GM12892 (cell line): Measurements from ENCODE around the gene TSPAN4. TPM values are rescaled to one million over a fixed set of nuclear protein-coding genes. Genes with fewer than 3 reads are reported as not detected.

ENCODE experiments used
- DNase-seq: peaks from one replicate; pipeline ENCODE4 v3.0.0; 2011; ENCODE audit not compliant: insufficient read length
- FAIRE-seq: peaks from 2 replicates; lab custom pipeline; 2011; peaks lifted over from hg19 to GRCh38; lab: Jason Lieb, UNC
- POLR2A ChIP-seq: IDR thresholded peaks from 2 replicates; pipeline ENCODE4 v1.6.1; 2011; ENCODE audit warnings: low read depth, low read length, control low read depth
- POLR2AphosphoS5 ChIP-seq: IDR thresholded peaks from 2 replicates; pipeline ENCODE4 v1.6.1; 2011; ENCODE audit warnings: low read depth, low read length, control low read depth
- TAF1 ChIP-seq: IDR thresholded peaks from 2 replicates; pipeline ENCODE4 v1.6.1; 2011; ENCODE audit warnings: low read depth, mild to moderate bottlenecking, control low read depth, low read length, borderline replicate concordance
- polyA plus RNA-seq: library from polyadenylated mRNA; unstranded; fragments of >200 nt; gene quantifications from one replicate; pipeline ENCODE4 v1.2.1, GENCODE V29; 2012; ENCODE audit warnings: missing spikeins, inconsistent platforms; ENCODE audit not compliant: missing spikeins

The TSPAN4 gene, protein sequence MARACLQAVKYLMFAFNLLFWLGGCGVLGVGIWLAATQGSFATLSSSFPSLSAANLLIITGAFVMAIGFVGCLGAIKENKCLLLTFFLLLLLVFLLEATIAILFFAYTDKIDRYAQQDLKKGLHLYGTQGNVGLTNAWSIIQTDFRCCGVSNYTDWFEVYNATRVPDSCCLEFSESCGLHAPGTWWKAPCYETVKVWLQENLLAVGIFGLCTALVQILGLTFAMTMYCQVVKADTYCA
- polyA plus RNA-seq = 3.3 TPM

DNA sequence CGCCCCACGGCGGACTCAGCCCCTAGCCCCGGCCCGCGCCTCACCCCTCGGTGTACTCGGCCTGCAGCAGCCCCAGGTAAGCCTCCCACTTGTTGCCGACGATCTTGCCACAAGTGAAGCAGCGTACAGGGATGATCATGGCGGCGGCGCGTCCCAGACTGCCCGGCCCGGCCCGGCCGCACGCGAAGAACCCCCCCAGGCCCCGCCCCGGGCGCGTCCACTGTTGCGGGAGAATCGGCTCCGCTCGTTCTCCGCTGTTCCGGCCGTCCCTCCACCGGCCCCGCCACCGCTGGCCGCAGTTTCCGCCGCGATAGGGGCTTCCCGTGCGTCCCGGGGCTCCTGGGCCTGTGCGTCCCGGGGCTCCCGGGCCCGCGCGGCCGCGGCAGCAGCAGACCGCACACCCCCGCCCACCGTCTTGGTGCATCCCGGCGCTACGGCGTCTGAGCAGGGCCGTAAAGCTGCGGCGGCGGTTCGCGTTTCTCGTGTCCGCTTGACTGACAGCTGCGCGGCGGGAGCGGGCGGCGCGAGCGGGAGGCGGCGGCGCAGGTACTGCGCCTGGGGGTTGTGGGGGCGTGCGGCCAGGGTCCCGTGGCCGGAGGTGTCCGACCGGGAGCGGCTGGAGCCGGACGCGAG is at the start of gene TSPAN4, which contains the start of gene POLR2L:
TSS of gene TSPAN4 (plus strand) at position 483 of the 633 bp plus-strand sequence. CDS start 7,453 bp downstream, outside the sequence.
TSS of gene POLR2L (minus strand) at position 160 of the 633 bp plus-strand sequence. CDS start at position 139, 21 bp downstream.
- DNase-seq (peak; percentile 97), FAIRE-seq (peak; percentile 100)
- TF ChIP-seq POLR2A = peak; percentile 99
- peak; percentile 97 for TF ChIP-seq TAF1
- TF ChIP-seq POLR2AphosphoS5 = peak; percentile 99

DNA sequence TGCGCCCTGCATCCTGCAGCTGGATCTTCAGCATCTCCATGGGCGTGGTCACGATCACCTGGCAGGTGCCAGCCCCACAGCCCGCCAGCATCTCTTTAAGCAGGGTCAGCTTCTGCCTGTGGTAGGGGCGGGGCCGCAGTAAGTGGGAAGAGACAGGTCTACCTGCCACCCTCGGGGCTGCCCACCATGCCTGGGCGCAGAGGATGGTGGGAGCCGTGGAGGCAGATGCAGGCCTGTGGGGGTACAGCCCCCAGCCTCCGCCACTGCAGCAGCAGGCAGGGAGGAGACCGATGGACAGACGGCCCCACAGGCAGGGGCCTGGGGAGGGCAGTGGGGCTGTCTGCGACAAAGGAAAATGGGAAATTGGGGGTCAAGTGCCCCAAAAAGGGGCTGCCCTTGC is 49.8 kb upstream of the TSPAN4 start:
- no peak for DNase-seq
- TF ChIP-seq POLR2AphosphoS5 = no peak
- FAIRE-seq = no peak

- no peak for FAIRE-seq
- DNase-seq = no peak
- TF ChIP-seq TAF1 = no peak
- no peak for TF ChIP-seq POLR2A
- TF ChIP-seq POLR2AphosphoS5 = no peak
Observed at GRCh38 chr11:793556-793955, 49.1 kb upstream of the TSPAN4 start.

GRCh38 chr11:794013-794765 is 48.5 kb upstream of the TSPAN4 start:
- TF ChIP-seq POLR2A = no peak
- no peak for TF ChIP-seq TAF1
- no peak for TF ChIP-seq POLR2AphosphoS5
- DNase-seq = no peak
- no peak for FAIRE-seq

DNA sequence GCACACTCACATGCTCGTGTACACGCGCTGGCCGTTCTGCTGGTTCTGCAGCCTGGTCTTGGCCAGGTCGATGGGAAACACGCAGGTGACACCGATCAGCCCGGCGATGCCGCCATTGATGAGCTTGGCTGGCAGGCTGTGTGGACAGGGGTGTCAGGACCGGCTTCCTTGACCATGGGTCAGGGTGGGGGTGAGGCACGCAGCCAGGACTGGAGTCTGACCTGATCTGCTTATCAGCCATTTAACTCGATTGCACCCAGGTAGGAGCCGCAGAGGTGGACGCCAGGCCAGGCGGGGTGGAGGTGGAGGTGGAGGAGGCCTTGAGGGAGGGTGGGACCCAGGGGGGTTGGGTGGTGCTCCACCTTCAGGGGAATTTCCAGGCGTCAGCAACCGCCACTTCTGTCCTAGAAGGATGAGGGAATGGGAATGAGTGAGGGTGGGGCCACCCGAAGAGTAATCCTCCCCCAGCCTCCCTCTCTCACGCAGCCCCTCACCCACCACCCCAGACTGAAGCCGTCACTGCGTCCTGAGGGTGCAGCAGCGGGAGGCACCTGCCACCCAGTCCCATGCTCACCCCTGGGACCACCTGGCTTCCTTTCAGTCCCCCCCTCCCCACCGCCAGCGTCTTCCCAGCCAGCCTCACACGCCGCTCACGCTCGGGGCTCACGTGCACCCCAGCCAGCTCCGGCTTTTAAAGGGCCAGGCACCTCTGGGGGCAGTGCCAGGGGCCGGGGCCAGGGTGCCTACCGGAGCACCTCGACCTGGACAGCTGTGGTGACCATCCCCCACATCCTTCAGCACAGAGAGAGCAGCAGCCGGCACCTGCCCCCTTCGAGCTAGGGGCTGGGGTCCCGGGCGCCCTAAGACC is 47.7 kb upstream of the TSPAN4 start:
- no peak for DNase-seq
- peak; percentile 64 for FAIRE-seq
- TF ChIP-seq TAF1 (no peak), POLR2AphosphoS5 (no peak), POLR2A (no peak)

DNA sequence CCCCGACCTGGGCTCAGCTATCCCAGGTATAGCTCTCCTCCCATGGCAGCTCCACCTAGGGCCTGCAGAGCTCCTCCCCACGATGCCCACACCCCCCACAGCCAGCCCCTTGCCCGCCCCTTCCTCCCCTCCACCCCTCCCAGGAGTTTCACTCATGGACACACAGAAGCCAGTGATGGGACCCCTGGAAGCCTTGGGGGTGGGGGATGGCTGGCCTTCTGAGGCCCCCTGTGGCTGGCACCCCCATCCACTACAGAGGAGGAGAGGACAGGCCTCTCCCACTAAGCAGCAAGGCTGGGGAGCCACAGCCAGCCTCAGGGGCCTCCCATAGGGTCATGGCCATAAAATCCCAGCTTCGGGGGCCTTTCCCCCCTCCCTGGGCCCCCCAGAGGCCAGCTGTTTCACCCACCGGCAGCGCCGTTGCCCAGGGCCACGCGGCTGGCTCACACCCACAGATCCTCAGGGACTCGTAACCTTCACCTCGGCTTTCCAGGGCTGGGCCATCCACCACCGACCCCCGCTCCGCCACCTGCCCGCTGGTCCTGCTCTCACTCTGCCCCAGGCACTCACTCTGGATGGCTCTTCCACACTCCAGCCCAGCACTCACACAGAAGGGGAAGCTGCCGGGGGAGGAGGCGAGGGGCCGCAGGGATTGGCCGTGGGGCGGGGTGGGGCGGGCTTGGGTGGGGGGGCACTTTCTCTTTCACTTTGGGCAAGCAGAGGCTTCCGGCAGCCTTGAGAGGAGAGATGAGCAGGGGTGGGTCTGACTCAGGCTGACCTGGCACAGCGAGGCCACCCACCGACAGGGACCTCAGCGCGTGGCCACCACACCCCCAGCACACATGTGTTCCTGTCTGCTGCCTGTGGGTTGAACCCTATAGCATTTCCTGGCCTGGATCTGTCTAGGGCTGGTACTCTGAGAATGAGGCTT is 46.8 kb upstream of the TSPAN4 start:
- DNase-seq = peak; percentile 99
- FAIRE-seq = peak; percentile 99
- TF ChIP-seq POLR2A (peak; percentile 53), POLR2AphosphoS5 (peak; percentile 50; the same call in 1 of the 2 replicates), TAF1 (no peak; the same call in 1 of the 2 replicates)

DNA sequence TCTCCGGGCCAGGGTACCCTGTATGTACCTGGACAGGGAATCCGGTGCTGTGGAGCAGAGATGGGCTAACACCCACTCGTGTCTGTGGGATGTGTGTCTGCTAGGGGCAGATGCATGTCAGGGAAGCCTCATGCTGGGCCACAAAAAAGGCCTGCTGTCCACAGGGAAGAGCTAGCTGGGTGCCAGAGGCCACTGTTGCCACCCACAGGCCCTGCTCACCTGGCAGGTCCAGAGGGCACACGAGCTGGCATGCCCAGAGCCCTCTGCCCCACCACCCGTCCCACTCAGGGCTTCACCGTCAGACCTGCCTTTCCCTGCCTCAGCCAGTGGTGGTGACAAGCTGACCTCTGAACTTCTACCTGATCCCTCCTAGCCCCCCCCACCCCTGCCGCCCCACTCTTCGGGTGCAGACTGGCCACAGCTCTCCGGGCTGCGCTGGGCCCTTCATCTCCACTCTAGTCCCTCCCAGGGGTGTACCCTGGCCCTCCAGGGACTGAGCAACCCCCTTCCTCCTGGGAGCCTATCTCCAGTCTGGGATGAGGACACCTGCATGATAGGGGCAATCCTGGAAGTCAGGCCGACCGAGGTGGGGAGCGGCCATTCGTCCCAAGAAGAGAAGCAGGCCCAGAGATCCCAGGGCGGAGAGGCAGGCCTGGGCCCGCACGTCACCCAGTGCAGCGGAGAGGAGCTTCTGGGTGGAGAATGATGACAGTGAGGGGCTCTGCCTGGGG is 45.9 kb upstream of the TSPAN4 start:
- no peak for FAIRE-seq
- peak; percentile 0; the same call in 1 of the 2 replicates for TF ChIP-seq POLR2AphosphoS5
- no peak for TF ChIP-seq TAF1
- TF ChIP-seq POLR2A = 0 out of 2 replicates have a peak, but pooled peaks have one; percentile 28
- DNase-seq = no peak

- FAIRE-seq = peak; percentile 99
- peak; percentile 94 for DNase-seq
- peak; percentile 36; the same call in 1 of the 2 replicates for TF ChIP-seq POLR2AphosphoS5
- TF ChIP-seq TAF1 = no peak
Observed at GRCh38 chr11:797296-798092, 45.2 kb upstream of the TSPAN4 start.
